Measurements from ENCODE around the gene ITPK1.

DNA sequence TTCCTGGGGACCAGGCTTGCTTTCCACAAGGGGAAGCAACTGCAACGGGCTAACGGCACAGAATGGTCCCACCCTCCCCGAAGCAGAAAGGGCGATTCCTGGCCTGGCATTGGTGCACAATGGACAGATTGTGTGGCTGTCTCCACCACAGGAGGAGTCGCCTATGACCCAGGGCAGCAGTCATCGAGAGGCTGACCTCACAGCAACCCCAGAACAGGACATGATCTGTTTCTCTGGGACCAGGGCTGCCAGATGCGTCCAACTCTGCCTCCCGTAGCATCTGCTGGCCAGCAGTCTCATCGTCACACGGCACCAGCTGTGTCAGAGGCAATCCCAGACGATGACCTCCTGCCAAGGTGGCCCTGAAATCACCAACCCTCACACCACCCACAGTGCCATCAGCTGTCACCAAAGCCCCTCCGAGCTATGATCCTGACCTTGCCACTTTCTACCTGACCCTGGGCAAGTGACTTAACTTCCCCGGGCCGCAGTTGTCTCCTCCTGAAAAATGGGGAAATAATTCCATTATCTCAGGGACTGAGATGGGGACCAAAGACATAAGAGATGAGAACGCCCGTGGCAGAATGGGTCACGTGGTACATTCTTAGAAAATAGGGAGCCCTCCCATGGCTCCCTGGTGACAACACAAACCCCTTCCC, 106.1 kb downstream of the ITPK1 start:
- no peak for TF ChIP-seq POLR2AphosphoS5 (IDR thresholded peaks at IDR 0.05; ENCODE audit: low read depth, low read length)
- TF ChIP-seq, protein P1, sequence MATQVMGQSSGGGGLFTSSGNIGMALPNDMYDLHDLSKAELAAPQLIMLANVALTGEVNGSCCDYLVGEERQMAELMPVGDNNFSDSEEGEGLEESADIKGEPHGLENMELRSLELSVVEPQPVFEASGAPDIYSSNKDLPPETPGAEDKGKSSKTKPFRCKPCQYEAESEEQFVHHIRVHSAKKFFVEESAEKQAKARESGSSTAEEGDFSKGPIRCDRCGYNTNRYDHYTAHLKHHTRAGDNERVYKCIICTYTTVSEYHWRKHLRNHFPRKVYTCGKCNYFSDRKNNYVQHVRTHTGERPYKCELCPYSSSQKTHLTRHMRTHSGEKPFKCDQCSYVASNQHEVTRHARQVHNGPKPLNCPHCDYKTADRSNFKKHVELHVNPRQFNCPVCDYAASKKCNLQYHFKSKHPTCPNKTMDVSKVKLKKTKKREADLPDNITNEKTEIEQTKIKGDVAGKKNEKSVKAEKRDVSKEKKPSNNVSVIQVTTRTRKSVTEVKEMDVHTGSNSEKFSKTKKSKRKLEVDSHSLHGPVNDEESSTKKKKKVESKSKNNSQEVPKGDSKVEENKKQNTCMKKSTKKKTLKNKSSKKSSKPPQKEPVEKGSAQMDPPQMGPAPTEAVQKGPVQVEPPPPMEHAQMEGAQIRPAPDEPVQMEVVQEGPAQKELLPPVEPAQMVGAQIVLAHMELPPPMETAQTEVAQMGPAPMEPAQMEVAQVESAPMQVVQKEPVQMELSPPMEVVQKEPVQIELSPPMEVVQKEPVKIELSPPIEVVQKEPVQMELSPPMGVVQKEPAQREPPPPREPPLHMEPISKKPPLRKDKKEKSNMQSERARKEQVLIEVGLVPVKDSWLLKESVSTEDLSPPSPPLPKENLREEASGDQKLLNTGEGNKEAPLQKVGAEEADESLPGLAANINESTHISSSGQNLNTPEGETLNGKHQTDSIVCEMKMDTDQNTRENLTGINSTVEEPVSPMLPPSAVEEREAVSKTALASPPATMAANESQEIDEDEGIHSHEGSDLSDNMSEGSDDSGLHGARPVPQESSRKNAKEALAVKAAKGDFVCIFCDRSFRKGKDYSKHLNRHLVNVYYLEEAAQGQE (IDR thresholded peaks at IDR 0.05; ENCODE audit: insufficient read depth in 1 of 2, low read depth in 2 of 2, low read length in 2 of 2) = no peak
- no peak for TF ChIP-seq SIN3A (IDR thresholded peaks at IDR 0.05; ENCODE audit: borderline replicate concordance, insufficient read depth, low read length)
- TF ChIP-seq TAF1 (IDR thresholded peaks at IDR 0.05; ENCODE audit: borderline replicate concordance, insufficient read depth, low read length) = no peak
- no peak for TF ChIP-seq FOXP2 (optimal IDR thresholded peaks at IDR 0.05; ENCODE audit: borderline replicate concordance, extremely low read depth, extremely low read length, insufficient read depth)

Measured in PFSK-1 (cell line).